Naive thymus-derived CD4-positive, alpha-beta T cell (primary cell): ENCODE results near the gene FCAR. TPM values are rescaled to one million over a fixed set of nuclear protein-coding genes. Genes with fewer than 3 reads are reported as not detected.
A peak's percentile ranks its signal among the peaks of the same experiment; 100 is the strongest.
"Not testable (repeated sequence)": the region's sequence is repeated elsewhere in the genome, so short reads cannot be mapped to it uniquely, and the experiment has no call there.

Source experiments
- ATAC-seq: fragments of 150-1000 bp; cut with Tn5 transposase; 2 replicates; pipeline ENCODE4 v1.10.0; 2021; ENCODE audit warnings: mild to moderate bottlenecking, moderate library complexity
- CTCF ChIA-PET: fragments of 350-600 bp; sonication (Branson Sonifier 250); formaldehyde crosslinking; loops from one replicate; lab custom pipeline; 2021; ENCODE audit warnings: antibody characterized with exemption; lab: Charles Lee
- POLR2A ChIA-PET: fragments of 350-600 bp; sonication (Branson Sonifier 250); formaldehyde crosslinking; loops from one replicate; lab custom pipeline; 2021; ENCODE audit warnings: antibody characterized with exemption, inconsistent platforms; lab: Charles Lee
- DNase-seq, 9 donors: peaks; one replicate each; pipeline versions ENCODE4 v3.0.0 to v3.0.0-alpha.2; 2020 to 2022; ENCODE audit warnings: mixed read lengths in 1 of 9
- H3K27ac ChIP-seq: one replicate; pipeline ENCODE4 v1.7.0; 2013; ENCODE audit warnings: mild to moderate bottlenecking, low read depth, low read length, moderate library complexity
- H3K27me3 ChIP-seq, 2 donors: one replicate each; pipeline ENCODE4 v1.7.0; 2013; ENCODE audit warnings: low read length in 2 of 2, mild to moderate bottlenecking in 2 of 2, moderate library complexity in 2 of 2; ENCODE audit not compliant: control insufficient read depth in 2 of 2, insufficient read depth in 2 of 2
- H3K36me3 ChIP-seq, 3 experiments: 1 replicate in 2 of 3; 2 replicates in 1 of 3; pipeline ENCODE4 v1.7.0; 2013; ENCODE audit warnings: low read length in 3 of 3, mild to moderate bottlenecking in 3 of 3, moderate library complexity in 1 of 3; ENCODE audit not compliant: insufficient read depth in 3 of 3, control insufficient read depth in 2 of 3
- H3K4me1 ChIP-seq, 2 donors: one replicate each; pipeline ENCODE4 v1.7.0; 2013; ENCODE audit warnings: low read length in 2 of 2, mild to moderate bottlenecking in 2 of 2, moderate library complexity in 1 of 2; ENCODE audit not compliant: control insufficient read depth in 2 of 2, insufficient read depth in 2 of 2
- H3K4me3 ChIP-seq: 2 replicates; pipeline ENCODE4 v1.7.0; 2013; ENCODE audit warnings: mild to moderate bottlenecking, low read length
- H3K9me3 ChIP-seq, 3 experiments: 1 replicate in 2 of 3; 2 replicates in 1 of 3; pipeline ENCODE4 v1.7.0; 2013; ENCODE audit warnings: low read length in 3 of 3; ENCODE audit not compliant: control insufficient read depth in 2 of 3
- H3K27ac Mint-ChIP-seq, 9 donors: one replicate each; pipeline ENCODE4 v1.8.0; 2020 to 2022; ENCODE audit warnings: mixed read lengths in 9 of 9, mild to moderate bottlenecking in 8 of 9, moderate library complexity in 5 of 9, inconsistent platforms in 2 of 9
- H3K27me3 Mint-ChIP-seq, 5 donors: one replicate each; pipeline ENCODE4 v1.8.0; 2021 to 2022; ENCODE audit warnings: mixed read lengths in 5 of 5, mild to moderate bottlenecking in 1 of 5
- H3K36me3 Mint-ChIP-seq, 5 donors: one replicate each; pipeline ENCODE4 v1.8.0; 2020 to 2022; ENCODE audit warnings: mixed read lengths in 5 of 5, mild to moderate bottlenecking in 3 of 5, inconsistent platforms in 1 of 5
- H3K4me1 Mint-ChIP-seq, 7 donors: one replicate each; pipeline ENCODE4 v1.8.0; 2020 to 2022; ENCODE audit warnings: mixed read lengths in 7 of 7, mild to moderate bottlenecking in 3 of 7, inconsistent platforms in 1 of 7
- H3K4me3 Mint-ChIP-seq, 10 donors: one replicate each; pipeline ENCODE4 v1.8.0; 2020 to 2022; ENCODE audit warnings: mild to moderate bottlenecking in 10 of 10, mixed read lengths in 10 of 10, moderate library complexity in 6 of 10, inconsistent platforms in 2 of 10
- H3K9me3 Mint-ChIP-seq, 11 donors: one replicate each; pipeline ENCODE4 v1.8.0; 2020 to 2022; ENCODE audit warnings: mixed read lengths in 11 of 11, mild to moderate bottlenecking in 4 of 11, inconsistent platforms in 1 of 11, moderate library complexity in 1 of 11
- intact Hi-C, 2 donors: fragments of 100-400 bp; cut with micrococcal nuclease; formaldehyde crosslinking; loops; one replicate each; pipeline ENCODE4 v1.15.1; 2023
- polyA plus RNA-seq, 2 donors: library from polyadenylated mRNA; unstranded; fragments of 300-500 nt; fragmentation: Illumina TruSeq; gene quantifications; one replicate each; pipeline ENCODE4 v1.2.3, GENCODE V29; 2021
- total RNA-seq, 6 experiments: library from RNA in 5 of 6; stranded (reverse) in 5 of 6; gene quantifications; 1 replicate in 5 of 6; 2 replicates in 1 of 6; pipeline ENCODE4 v1.2.3 and lab custom pipeline; 2021 to 2026

Gene FCAR
- total and polyA plus RNA-seq, 7 experiments from 2014 or later, result 8.5 to 110 TPM; not detected in 5

- H3K36me3 ChIP-seq, result no peaks in the 10 kb centered on the region
- no peaks in the 10 kb centered on the region for H3K4me1 ChIP-seq
- no peak overlapping the region for H3K27ac ChIP-seq
These were observed 9.2 kb downstream of the FCAR start for GRCh38 chr19:54883228-54883627.

GRCh38 chr19:54888239-54888638, 14.2 kb downstream of the FCAR start:
- no peak overlapping the region for H3K27ac ChIP-seq
- H3K27me3 Mint-ChIP-seq, result peaks cover 0 to 17% (median 7%) of the 10 kb centered on the region in 5 donors
- no peaks in the 10 kb centered on the region for H3K36me3 Mint-ChIP-seq
- no peaks in the 10 kb centered on the region for H3K36me3 ChIP-seq
- H3K4me1 ChIP-seq, result no peaks in the 10 kb centered on the region
- intact Hi-C loops, result loop anchor here in 1 of 2 donors (10.0 kb wide), 1 partner anchor 527 kb away; no protein-coding TSS in a partner anchor
- DNase-seq (no peak), ATAC-seq (peak; percentile 21)
- H3K4me3 Mint-ChIP-seq, result no peak overlapping the region
- CTCF ChIA-PET, result no interaction called here
- H3K27me3 ChIP-seq, result no peaks in the 10 kb centered on the region
- POLR2A ChIA-PET, result no interaction called here
- no peak overlapping the region for H3K4me3 ChIP-seq
- no peaks in the 10 kb centered on the region for H3K4me1 Mint-ChIP-seq
- H3K9me3 ChIP-seq, result no peaks in the 10 kb centered on the region
- peaks cover 0 to 3% (median 0%) of the 10 kb centered on the region in 11 donors for H3K9me3 Mint-ChIP-seq
- no peak overlapping the region for H3K27ac Mint-ChIP-seq

More at GRCh38 chr19:54883228-54883627, 9.2 kb downstream of the FCAR start:
- CTCF ChIA-PET, result interaction anchor here (0.6 kb wide), 1 partner anchor 79 kb away, joined by 3 read pairs; no protein-coding TSS in a partner anchor
- Mint-ChIP-seq H3K9me3 (peaks cover 0 to 9% (median 0%) of the 10 kb centered on the region in 11 donors), H3K4me3 (no peak overlapping the region), H3K4me1 (peaks cover 0 to 9% (median 0%) of the 10 kb centered on the region in 7 donors), H3K27ac (no peak overlapping the region), H3K36me3 (peaks cover 0 to 2% (median 0%) of the 10 kb centered on the region in 5 donors), H3K27me3 (peaks cover 12 to 50% (median 33%) of the 10 kb centered on the region in 5 donors)
- Histone ChIP-seq H3K4me3 (no peak overlapping the region), H3K9me3 (no peaks in the 10 kb centered on the region), H3K27me3 (no peaks in the 10 kb centered on the region)
- POLR2A ChIA-PET, result no interaction called here
- no peak for DNase-seq
- ATAC-seq, result no peak
- intact Hi-C loops, result loop anchor here in 1 of 2 donors (2.0 to 10.0 kb wide), 7 partner anchors 36 to 532 kb away; partner anchors contain the start of genes PPP1R12C and RDH13

- Histone ChIP-seq H3K36me3 (no peaks in the 10 kb centered on the region), H3K4me1 (no peaks in the 10 kb centered on the region), H3K27ac (no peak overlapping the region), H3K4me3 (no peak overlapping the region), H3K27me3 (no peaks in the 10 kb centered on the region), H3K9me3 (no peaks in the 10 kb centered on the region)
- no peaks in the 10 kb centered on the region for H3K36me3 Mint-ChIP-seq
- H3K4me1 Mint-ChIP-seq, result no peaks in the 10 kb centered on the region
- CTCF ChIA-PET, result no interaction called here
- H3K4me3 Mint-ChIP-seq, result no peak overlapping the region
- no peak for DNase-seq
- peak; percentile 7 for ATAC-seq
- no peak overlapping the region for H3K27ac Mint-ChIP-seq
- POLR2A ChIA-PET, result no interaction called here
- H3K9me3 Mint-ChIP-seq, result peaks cover 0 to 3% (median 0%) of the 10 kb centered on the region in 11 donors
- peaks cover 0 to 12% (median 9%) of the 10 kb centered on the region in 5 donors for H3K27me3 Mint-ChIP-seq
- intact Hi-C loops, result loop anchor here in 1 of 2 donors (10.0 kb wide), 1 partner anchor 525 kb away; no protein-coding TSS in a partner anchor
These were observed 15.5 kb downstream of the FCAR start for GRCh38 chr19:54889566-54889965.

DNA sequence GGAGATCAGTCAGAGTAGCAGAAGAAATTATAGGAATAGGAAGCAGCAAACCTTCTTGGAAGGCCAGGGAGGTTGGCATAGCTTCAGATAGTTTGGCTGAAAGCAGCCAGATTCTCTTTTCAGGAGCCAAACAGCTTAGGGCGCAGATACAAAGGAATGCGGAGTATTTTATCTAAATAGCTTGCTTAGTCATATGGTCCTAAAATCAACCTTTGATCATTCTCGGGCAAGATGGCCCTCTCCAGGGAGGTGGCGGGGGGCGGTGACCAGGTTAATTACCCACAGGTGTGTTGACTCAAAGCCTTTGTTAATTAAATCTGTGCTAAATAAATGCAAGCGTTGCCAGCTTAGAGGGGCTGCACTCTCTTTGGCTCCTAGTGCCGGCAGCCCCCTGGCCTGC, 19.4 kb downstream of the FCAR start:
- ATAC-seq (peak; percentile 32), DNase-seq (no peak)
- Histone ChIP-seq H3K9me3 (no peaks in the 10 kb centered on the region), H3K4me1 (no peaks in the 10 kb centered on the region), H3K27ac (no peak overlapping the region), H3K4me3 (no peak overlapping the region), H3K36me3 (no peaks in the 10 kb centered on the region), H3K27me3 (no peaks in the 10 kb centered on the region)
- Mint-ChIP-seq H3K27me3 (peaks cover 0 to 20% (median 16%) of the 10 kb centered on the region in 5 donors), H3K36me3 (no peaks in the 10 kb centered on the region), H3K4me3 (no peak overlapping the region), H3K27ac (no peak overlapping the region), H3K4me1 (peaks cover 0 to 3% (median 0%) of the 10 kb centered on the region in 7 donors), H3K9me3 (peaks cover 0 to 3% (median 0%) of the 10 kb centered on the region in 11 donors)
- CTCF ChIA-PET, result no interaction called here
- intact Hi-C loops, result no loop called here
- POLR2A ChIA-PET, result no interaction called here

- H3K27ac Mint-ChIP-seq, POLR2A ChIA-PET, CTCF ChIA-PET, H3K27me3 ChIP-seq, H3K36me3 ChIP-seq, H3K9me3 ChIP-seq, intact Hi-C loops, H3K36me3 Mint-ChIP-seq, H3K9me3 Mint-ChIP-seq, H3K4me1 Mint-ChIP-seq, H3K4me1 ChIP-seq, H3K27ac ChIP-seq, DNase-seq, H3K4me3 ChIP-seq, H3K4me3 Mint-ChIP-seq: not testable (repeated sequence)
- peaks cover 5 to 27% (median 23%) of the 10 kb centered on the region in 5 donors for H3K27me3 Mint-ChIP-seq
- peak; percentile 8 for ATAC-seq
These were observed 20.1 kb downstream of the FCAR start for GRCh38 chr19:54894106-54894505.

- H3K27me3 ChIP-seq, result no peaks in the 10 kb centered on the region
- peaks cover 0 to 2% (median 0%) of the 10 kb centered on the region in 11 donors for H3K9me3 Mint-ChIP-seq
- H3K36me3 ChIP-seq, result no peaks in the 10 kb centered on the region
- ChIA-PET CTCF (no interaction called here), POLR2A (no interaction called here)
- no peaks in the 10 kb centered on the region for H3K4me1 ChIP-seq
- no peak for DNase-seq
- H3K4me3 ChIP-seq, result no peak overlapping the region
- ATAC-seq, result no peak
- H3K9me3 ChIP-seq, result no peaks in the 10 kb centered on the region
- no peak overlapping the region for H3K27ac Mint-ChIP-seq
- H3K27ac ChIP-seq, result no peak overlapping the region
- H3K36me3 Mint-ChIP-seq, result no peaks in the 10 kb centered on the region
- H3K4me1 Mint-ChIP-seq, result peaks cover 0 to 3% (median 0%) of the 10 kb centered on the region in 7 donors
- intact Hi-C loops, result no loop called here
- H3K27me3 Mint-ChIP-seq, result peaks cover 5 to 40% (median 36%) of the 10 kb centered on the region in 5 donors
- no peak overlapping the region for H3K4me3 Mint-ChIP-seq
These were observed 22.0 kb downstream of the FCAR start for GRCh38 chr19:54896036-54896435.

DNA sequence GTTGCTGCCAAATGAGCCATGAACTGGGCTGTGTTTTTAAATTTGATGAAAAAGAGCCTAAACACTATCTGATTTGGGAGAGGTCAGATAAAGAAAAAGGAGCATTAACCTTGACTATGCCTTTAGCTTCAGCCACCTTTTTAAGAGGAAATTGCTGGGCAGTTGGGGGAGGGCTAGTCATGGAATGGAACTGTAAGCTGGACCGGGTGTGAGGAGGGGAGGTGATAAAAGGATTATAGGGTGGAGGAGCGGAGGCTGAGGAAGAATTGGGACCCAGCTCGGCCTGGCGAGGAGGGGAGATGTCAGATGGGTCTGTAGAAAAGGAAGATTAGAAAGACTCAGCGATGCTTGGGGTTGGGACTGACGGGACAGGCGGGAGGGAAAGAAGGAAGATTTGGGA, 24.6 kb downstream of the FCAR start:
- H3K9me3 ChIP-seq, ATAC-seq, H3K36me3 Mint-ChIP-seq, H3K36me3 ChIP-seq, H3K4me1 Mint-ChIP-seq, H3K27ac ChIP-seq, CTCF ChIA-PET, H3K27ac Mint-ChIP-seq, H3K4me1 ChIP-seq, DNase-seq, intact Hi-C loops, H3K27me3 ChIP-seq, POLR2A ChIA-PET, H3K4me3 ChIP-seq, H3K9me3 Mint-ChIP-seq, H3K4me3 Mint-ChIP-seq: not testable (repeated sequence)
- peaks cover 5 to 40% (median 34%) of the 10 kb centered on the region in 5 donors for H3K27me3 Mint-ChIP-seq
